Hypothalamus (tissue), 51 donors: Measurements from ENCODE around the gene PHKB.

Experiments used
- DNase-seq, 51 donors: peaks; one replicate each; lab custom pipeline; 2025; lab: John Stamatoyannopoulos, UW

Gene PHKB

DNA sequence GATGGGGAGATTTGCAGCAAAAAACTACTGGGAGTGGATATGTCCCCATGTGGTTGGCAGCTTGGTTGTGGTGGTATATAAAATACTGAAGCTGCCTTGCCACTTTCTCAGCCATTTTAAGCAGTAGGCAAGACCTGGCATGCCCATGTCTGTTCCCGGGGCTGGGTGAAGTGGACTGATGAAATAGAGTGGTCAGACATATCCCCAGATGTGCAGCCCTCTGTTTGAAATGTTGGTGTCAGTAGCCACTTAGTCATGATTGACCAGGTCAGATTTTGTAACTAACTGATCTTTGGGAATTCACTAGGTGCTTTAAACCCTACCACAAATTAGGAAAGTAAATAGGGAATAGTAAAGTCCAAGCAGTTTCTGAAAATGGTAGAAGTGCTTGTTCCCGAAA is 151.6 kb downstream of the PHKB start:
- DNase-seq, result no peak

- DNase-seq, result no peak
Measured at GRCh38 chr16:47613251-47613650, 152.1 kb downstream of the PHKB start.

DNA sequence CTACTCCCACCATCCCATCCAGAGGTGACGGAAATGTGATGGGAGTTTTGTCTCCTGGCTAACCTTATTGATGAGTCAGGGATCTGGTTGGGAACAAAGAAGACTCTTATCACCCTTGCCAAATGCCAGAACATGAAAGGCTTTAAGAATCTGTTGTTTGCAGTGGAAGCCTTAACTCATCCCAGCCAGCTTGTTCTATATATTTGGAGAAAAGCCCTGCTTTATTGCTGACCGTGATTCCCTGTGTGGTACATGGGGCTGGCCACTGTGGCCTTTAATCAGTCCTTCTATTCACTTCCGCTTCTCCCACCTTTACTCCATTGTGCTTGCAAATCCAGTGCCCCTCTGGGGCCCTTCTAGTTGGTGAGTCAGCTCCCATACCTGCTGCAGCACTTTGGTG is 156.6 kb downstream of the PHKB start:
- DNase-seq, result peak in 1 of 51 donors; percentile 8

DNA sequence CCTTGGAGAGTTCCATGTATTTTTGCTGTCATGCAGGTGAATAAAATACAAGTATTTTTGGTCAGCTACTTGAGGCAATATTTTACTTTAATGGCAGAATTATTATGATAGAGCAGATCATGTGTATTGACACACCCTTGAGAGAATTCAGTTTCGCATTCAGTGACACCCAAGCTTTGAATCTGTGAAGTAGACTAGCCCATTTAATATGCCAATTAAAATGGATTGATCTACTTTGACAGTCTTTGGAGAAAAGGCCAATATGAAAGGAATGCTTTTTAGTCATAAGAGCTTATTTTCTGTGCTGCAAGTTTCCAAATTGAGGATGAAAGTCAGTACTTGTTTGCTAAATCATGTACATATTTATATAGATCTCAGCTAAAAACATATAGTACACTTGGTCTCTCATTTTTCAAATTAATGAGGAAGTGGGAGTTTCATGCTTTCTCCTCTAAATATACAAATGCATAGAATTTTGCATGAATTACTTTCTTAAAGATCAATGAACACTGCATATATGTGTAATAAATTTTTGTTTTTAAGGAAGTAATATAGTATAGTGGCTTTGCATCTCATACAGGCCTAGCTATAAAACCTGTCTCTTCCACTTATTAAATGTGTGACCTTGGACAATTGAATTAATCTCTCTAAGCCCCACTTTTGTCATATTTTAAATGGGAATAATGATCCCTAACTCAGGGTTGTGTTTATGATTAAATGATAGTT is 161.5 kb downstream of the PHKB start:
- DNase-seq, result no peak

DNA sequence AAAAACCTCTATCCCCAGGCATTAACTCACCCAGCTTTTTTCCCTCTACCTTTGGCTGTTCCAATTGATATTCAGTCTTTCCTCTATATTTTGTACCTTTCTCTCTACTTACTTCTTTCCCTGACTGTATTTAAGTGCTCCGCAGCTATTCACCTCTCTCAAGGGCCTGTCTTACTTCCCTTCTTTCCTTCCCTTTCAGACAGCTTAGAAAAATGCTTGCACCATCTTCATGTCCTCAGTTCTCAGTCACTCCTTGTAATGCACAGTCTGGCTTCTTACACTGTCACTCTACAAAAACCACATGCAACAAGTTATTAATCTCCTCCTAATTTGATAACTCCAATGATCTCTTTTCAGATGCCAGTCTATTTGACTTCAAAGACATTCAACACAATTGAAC is 163.4 kb downstream of the PHKB start:
- no peak for DNase-seq

DNA sequence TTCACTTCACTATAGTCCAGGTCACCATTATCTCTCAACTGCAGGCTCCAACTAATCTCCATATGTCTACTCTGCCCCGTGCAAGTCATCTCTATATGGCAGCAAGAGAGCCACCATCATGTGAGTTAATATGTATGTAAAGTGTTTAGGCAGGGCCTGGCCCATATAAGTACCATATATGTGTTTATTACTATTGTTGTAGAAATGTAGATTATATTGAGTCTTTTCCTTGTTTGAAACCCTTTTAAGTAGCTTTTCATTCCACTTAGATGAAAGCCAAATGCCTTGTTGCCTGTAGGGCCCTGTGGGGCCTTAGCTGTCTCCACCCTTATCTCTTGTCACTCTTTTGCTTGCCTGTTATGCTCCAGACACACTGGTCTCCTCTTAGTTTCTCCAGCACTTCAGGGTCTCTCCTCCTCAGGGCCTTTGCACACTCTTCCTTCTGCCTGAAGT is 164.0 kb downstream of the PHKB start:
- DNase-seq, result no peak

GRCh38 chr16:47626246-47626645 is 165.1 kb downstream of the PHKB start:
- DNase-seq, result no peak

- DNase-seq, result no peak
Measured at GRCh38 chr16:47627085-47627639, 166.0 kb downstream of the PHKB start.

- no peak for DNase-seq
Measured at GRCh38 chr16:47627721-47628120, 166.6 kb downstream of the PHKB start.

DNA sequence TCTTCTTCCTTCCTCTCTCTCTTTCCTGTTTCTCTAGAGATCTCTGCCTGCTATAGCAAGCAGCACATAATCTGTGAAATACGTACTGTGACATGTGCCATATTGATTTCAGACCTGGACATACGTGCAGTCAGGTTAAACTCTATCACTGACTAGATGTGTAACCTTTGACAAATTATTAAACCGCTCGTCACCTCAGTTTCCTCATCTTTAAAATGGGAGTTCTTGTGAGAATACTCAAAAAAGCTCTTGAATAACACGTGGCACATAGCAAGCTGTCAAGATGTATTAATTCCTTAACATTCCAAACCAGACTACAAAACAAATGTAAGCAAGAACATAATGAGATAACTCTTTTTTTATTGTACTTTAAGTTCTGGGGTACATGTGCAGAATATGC is 170.0 kb downstream of the PHKB start:
- no peak for DNase-seq

GRCh38 chr16:47634126-47634525 is 173.0 kb downstream of the PHKB start:
- DNase-seq, result no peak

GRCh38 chr16:47634727-47635126 is 173.6 kb downstream of the PHKB start:
- no peak for DNase-seq

- no peak for DNase-seq
Measured at GRCh38 chr16:47636501-47637099, 175.5 kb downstream of the PHKB start.

- DNase-seq, result no peak
Measured at GRCh38 chr16:47638175-47638574, 177.0 kb downstream of the PHKB start.

- DNase-seq, result no peak
Measured at GRCh38 chr16:47640661-47641060, 179.5 kb downstream of the PHKB start.

GRCh38 chr16:47643323-47644000 is 182.3 kb downstream of the PHKB start:
- DNase-seq, result peak in 1 of 51 donors; percentile 6

DNA sequence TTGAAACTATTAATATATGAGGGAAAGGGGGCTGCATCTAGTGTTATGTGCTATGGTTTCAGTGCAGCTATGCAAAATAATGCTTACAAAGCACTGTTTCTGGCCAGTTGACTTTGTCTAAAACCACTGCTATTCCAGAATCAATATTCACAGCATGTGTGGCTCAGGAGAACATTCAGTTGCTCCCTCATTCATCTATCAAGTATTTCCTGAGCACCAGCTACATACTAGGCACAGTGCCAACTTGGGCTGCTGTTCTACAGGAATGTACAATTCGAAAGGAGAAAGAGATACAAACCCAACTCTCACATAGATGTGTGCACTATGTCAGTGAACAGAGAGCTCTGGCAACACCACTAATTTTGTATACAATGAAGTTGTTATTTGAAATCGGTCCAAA is 183.0 kb downstream of the PHKB start:
- DNase-seq, result no peak

DNA sequence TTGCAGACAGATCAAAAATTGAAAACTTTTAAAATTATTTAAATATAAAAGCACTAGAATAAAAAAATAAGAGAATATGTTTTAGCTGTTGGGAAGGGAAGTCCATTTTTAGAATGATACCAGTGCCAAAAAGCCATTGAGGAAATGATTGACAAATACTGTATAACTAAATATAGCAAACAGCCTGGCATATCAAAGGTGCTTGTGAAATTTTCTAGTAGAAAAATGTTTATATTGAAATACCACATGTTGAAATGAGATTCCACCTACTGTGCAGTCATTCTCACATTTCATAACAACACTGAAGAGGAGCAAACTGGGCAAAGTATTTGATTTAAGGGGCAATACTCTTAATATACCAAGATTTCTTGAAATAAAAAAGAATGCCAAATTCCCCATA is 183.5 kb downstream of the PHKB start:
- no peak for DNase-seq

- no peak for DNase-seq
Measured at GRCh38 chr16:47646914-47647313, 185.8 kb downstream of the PHKB start.

- no peak for DNase-seq
Measured at GRCh38 chr16:47657032-47657431, 195.9 kb downstream of the PHKB start.

DNA sequence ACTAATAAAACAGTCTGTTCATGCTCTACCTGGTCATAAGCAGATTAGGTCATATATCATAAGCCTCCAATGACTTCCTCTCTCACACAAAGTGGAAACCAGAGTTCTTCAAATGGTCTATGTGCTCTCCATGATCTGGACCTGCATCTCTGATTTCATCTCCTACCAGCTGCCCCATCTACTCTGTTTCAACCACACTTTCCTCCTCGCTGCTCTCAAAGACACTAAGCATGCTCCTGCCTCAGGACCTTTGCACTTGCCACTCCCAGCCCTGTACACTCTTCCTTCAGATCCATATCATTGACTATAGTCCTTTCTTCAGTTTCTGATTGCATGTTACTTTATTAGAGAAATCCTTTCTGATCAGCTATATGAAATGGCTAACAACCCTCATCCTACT is 196.8 kb downstream of the PHKB start:
- DNase-seq, result no peak

DNA sequence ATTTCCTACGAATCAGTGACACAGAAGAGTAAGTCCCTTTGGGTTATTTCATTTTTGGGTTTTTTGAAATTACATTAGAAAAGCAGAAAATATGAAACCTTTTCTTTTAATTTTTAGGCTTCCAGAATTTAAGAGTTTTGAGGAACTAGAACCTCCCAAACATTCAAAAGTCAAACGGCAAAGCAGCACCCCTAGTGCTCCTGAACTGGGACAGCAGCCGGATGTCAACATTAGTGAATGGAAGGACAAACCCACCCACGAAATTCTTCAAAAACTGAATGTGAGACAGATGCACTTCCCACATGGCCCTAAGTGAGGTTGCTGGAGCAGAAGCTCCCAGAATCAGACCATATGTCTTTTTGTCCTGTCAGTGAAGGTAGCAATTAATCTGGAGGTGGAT is 199.4 kb downstream of the PHKB start:
- no peak for DNase-seq
